ENCODE measurements around the gene DCUN1D4. TPM values are rescaled to one million over a fixed set of nuclear protein-coding genes. Genes with fewer than 3 reads are reported as not detected.
A peak's percentile ranks its signal among the peaks of the same experiment; 100 is the strongest.

DCUN1D4 gene
- total RNA-seq, 6 experiments from 2014 or later: 41.0 to 55.1 (median 47.1) TPM

GRCh38 chr4:51833236-51833635 is 9.7 kb upstream of the DCUN1D4 start:
- Mint-ChIP-seq H3K4me3 (no peak overlapping the region), H3K27ac (no peak overlapping the region), H3K4me1 (ENCODE audit: low read depth) (peaks cover 8% of the 10 kb centered on the region), H3K9me3 (no peaks in the 10 kb centered on the region), H3K27me3 (ENCODE audit: insufficient read depth) (peaks cover 10% of the 10 kb centered on the region; the same call in 1 of the 2 replicates), H3K36me3 (ENCODE audit: low read depth) (no peaks in the 10 kb centered on the region)
- no peak for TF ChIP-seq CTCF (IDR thresholded peaks at IDR 0.05)
- no peak for DNase-seq

- Mint-ChIP-seq H3K27me3 (ENCODE audit: insufficient read depth) (peaks cover 7% of the 10 kb centered on the region; the same call in 1 of the 2 replicates), H3K36me3 (ENCODE audit: low read depth) (no peaks in the 10 kb centered on the region), H3K9me3 (no peaks in the 10 kb centered on the region), H3K4me3 (no peak overlapping the region), H3K4me1 (ENCODE audit: low read depth) (peaks cover 9% of the 10 kb centered on the region), H3K27ac (no peak overlapping the region)
- TF ChIP-seq CTCF (IDR thresholded peaks at IDR 0.05): no peak
- no peak for DNase-seq
Observed at GRCh38 chr4:51835079-51835478, 7.9 kb upstream of the DCUN1D4 start.

GRCh38 chr4:51835855-51836254 is 7.1 kb upstream of the DCUN1D4 start:
- H3K27me3 Mint-ChIP-seq (ENCODE audit: insufficient read depth): peaks cover 7% of the 10 kb centered on the region; the same call in 1 of the 2 replicates
- no peaks in the 10 kb centered on the region for H3K9me3 Mint-ChIP-seq
- H3K36me3 Mint-ChIP-seq (ENCODE audit: low read depth): no peaks in the 10 kb centered on the region
- DNase-seq: no peak
- no peak overlapping the region for H3K27ac Mint-ChIP-seq
- no peak for TF ChIP-seq CTCF (IDR thresholded peaks at IDR 0.05)
- no peak overlapping the region for H3K4me3 Mint-ChIP-seq
- peaks cover 17% of the 10 kb centered on the region for H3K4me1 Mint-ChIP-seq (ENCODE audit: low read depth)

- H3K27me3 Mint-ChIP-seq (ENCODE audit: insufficient read depth): peaks cover 7% of the 10 kb centered on the region; the same call in 1 of the 2 replicates
- no peak overlapping the region for H3K27ac Mint-ChIP-seq
- no peak for TF ChIP-seq CTCF (IDR thresholded peaks at IDR 0.05)
- peaks cover 20% of the 10 kb centered on the region for H3K4me1 Mint-ChIP-seq (ENCODE audit: low read depth)
- no peaks in the 10 kb centered on the region for H3K36me3 Mint-ChIP-seq (ENCODE audit: low read depth)
- no peak for DNase-seq
- no peak overlapping the region for H3K4me3 Mint-ChIP-seq
- no peaks in the 10 kb centered on the region for H3K9me3 Mint-ChIP-seq
Observed at GRCh38 chr4:51836549-51836948, 6.4 kb upstream of the DCUN1D4 start.

- TF ChIP-seq CTCF (IDR thresholded peaks at IDR 0.05): no peak
- Mint-ChIP-seq H3K4me1 (ENCODE audit: low read depth) (peaks cover 36% of the 10 kb centered on the region), H3K27ac (no peak overlapping the region), H3K4me3 (no peak overlapping the region), H3K27me3 (ENCODE audit: insufficient read depth) (no peaks in the 10 kb centered on the region; the same call in 1 of the 2 replicates), H3K36me3 (ENCODE audit: low read depth) (no peaks in the 10 kb centered on the region), H3K9me3 (no peaks in the 10 kb centered on the region)
- DNase-seq: no peak
Observed at GRCh38 chr4:51840781-51841180, 2.2 kb upstream of the DCUN1D4 start.

- Mint-ChIP-seq H3K36me3 (ENCODE audit: low read depth) (no peaks in the 10 kb centered on the region), H3K9me3 (no peaks in the 10 kb centered on the region), H3K27ac (peak overlapping the region; percentile 86), H3K4me1 (ENCODE audit: low read depth) (peaks cover 40% of the 10 kb centered on the region), H3K27me3 (ENCODE audit: insufficient read depth) (no peaks in the 10 kb centered on the region; the same call in 1 of the 2 replicates), H3K4me3 (peak overlapping the region; percentile 95)
- DNase-seq: peak; percentile 3
- no peak for TF ChIP-seq CTCF (IDR thresholded peaks at IDR 0.05)
Observed at GRCh38 chr4:51842167-51842553, 793 bp upstream of the DCUN1D4 start.

All from HFFc6 (cell line).